GM12892 (cell line): ENCODE results near the gene GRWD1.

ENCODE experiments used
- POLR2A ChIP-seq: IDR thresholded peaks from 2 replicates; pipeline ENCODE4 v1.6.1; 2011; ENCODE audit warnings: low read depth, low read length, control low read depth
- POLR2AphosphoS5 ChIP-seq: IDR thresholded peaks from 2 replicates; pipeline ENCODE4 v1.6.1; 2011; ENCODE audit warnings: low read depth, low read length, control low read depth
- TAF1 ChIP-seq: IDR thresholded peaks from 2 replicates; pipeline ENCODE4 v1.6.1; 2011; ENCODE audit warnings: low read depth, mild to moderate bottlenecking, control low read depth, low read length, borderline replicate concordance

- TF ChIP-seq POLR2AphosphoS5 = no peak
- TF ChIP-seq TAF1 = no peak
- no peak for TF ChIP-seq POLR2A
These were observed 49.6 kb downstream of the GRWD1 start for GRCh38 chr19:48495396-48495795.
